H1 (cell line): ENCODE measurements around the gene CCDC33. TPM values are rescaled to one million over a fixed set of nuclear protein-coding genes. Genes with fewer than 3 reads are reported as not detected.

Experiments
- CTCF ChIA-PET: fragments of 300-600 bp; sonication (Branson Sonifier 250); formaldehyde crosslinking; loops from one replicate; lab custom pipeline; 2021; ENCODE audit not compliant: partially characterized antibody; lab: Charles Lee
- POLR2A ChIA-PET: fragments of 300-600 bp; sonication (Branson Sonifier 250); formaldehyde crosslinking; loops from one replicate; lab custom pipeline; 2021; ENCODE audit warnings: inconsistent platforms; ENCODE audit not compliant: partially characterized antibody; lab: Charles Lee
- DNase-seq, 2 experiments: peaks; one replicate each; pipeline versions ENCODE4 v3.0.0 to v3.0.0-alpha.2; 2010 to 2022; ENCODE audit warnings: low spot score in 2 of 2, low read depth in 1 of 2, mixed read lengths in 1 of 2
- FAIRE-seq: peaks from 2 replicates; lab custom pipeline; 2011; peaks lifted over from hg19 to GRCh38; lab: Jason Lieb, UNC
- H2AFZ ChIP-seq: 2 replicates; pipeline ENCODE4 v1.8.1; 2012; ENCODE audit warnings: low read length, inconsistent platforms
- H2AK5ac ChIP-seq: 2 replicates; pipeline ENCODE4 v1.6.1; 2013; ENCODE audit warnings: low read depth, low read length
- H2BK120ac ChIP-seq: replicated peaks from 2 replicates; pipeline ENCODE3; 2013; ENCODE audit warnings: low read depth, low read length, inconsistent platforms
- H2BK12ac ChIP-seq: 2 replicates; pipeline ENCODE4 v1.6.1; 2013; ENCODE audit warnings: low read depth, low read length
- H2BK15ac ChIP-seq: 2 replicates; pipeline ENCODE4 v1.6.1; 2013; ENCODE audit warnings: low read length
- H2BK20ac ChIP-seq: 2 replicates; pipeline ENCODE4 v1.6.1; 2013; ENCODE audit warnings: low read length
- H2BK5ac ChIP-seq: 2 replicates; pipeline ENCODE4 v1.6.1; 2013; ENCODE audit warnings: low read depth, low read length
- H3K14ac ChIP-seq: 2 replicates; pipeline ENCODE4 v1.6.1; 2013; ENCODE audit warnings: inconsistent platforms; ENCODE audit not compliant: insufficient read length
- H3K18ac ChIP-seq: 2 replicates; pipeline ENCODE4 v1.6.1; 2013; ENCODE audit warnings: low read length; ENCODE audit errors: extremely low read depth
- H3K23ac ChIP-seq: 2 replicates; pipeline ENCODE4 v1.6.1; 2013; ENCODE audit warnings: inconsistent platforms; ENCODE audit not compliant: insufficient read length
- H3K23me2 ChIP-seq: 2 replicates; pipeline ENCODE4 v1.6.1; 2013; ENCODE audit warnings: low read depth, low read length
- H3K27ac ChIP-seq: 2 replicates; pipeline ENCODE4 v1.6.1; 2011; ENCODE audit warnings: low read depth, low read length, inconsistent platforms
- H3K27me3 ChIP-seq, 4 experiments: replicated peaks in 1 of 4; 1 replicate in 1 of 4; 2 replicates in 3 of 4; pipeline versions ENCODE4 v1.6.1 to v1.8.1; 2011 to 2013; ENCODE audit warnings: low read length in 3 of 4, mild to moderate bottlenecking in 3 of 4, inconsistent platforms in 2 of 4, mixed read lengths in 2 of 4, moderate library complexity in 1 of 4; ENCODE audit not compliant: control insufficient read depth in 3 of 4, insufficient read depth in 3 of 4; ENCODE audit errors: extremely low read depth in 1 of 4
- H3K36me3 ChIP-seq, 4 experiments: 2 replicates each; pipeline versions ENCODE4 v1.6.1 to v1.8.1; 2011 to 2013; ENCODE audit warnings: mild to moderate bottlenecking in 4 of 4, low read length in 3 of 4, moderate library complexity in 2 of 4, control low read depth in 1 of 4, inconsistent platforms in 1 of 4; ENCODE audit not compliant: insufficient read depth in 4 of 4, control insufficient read depth in 2 of 4
- H3K4ac ChIP-seq: replicated peaks from 2 replicates; pipeline ENCODE3; 2013; ENCODE audit warnings: low read length, low read depth, mixed read lengths, inconsistent platforms; ENCODE audit not compliant: insufficient read length
- H3K4me1 ChIP-seq, 4 experiments: replicated peaks in 1 of 4; 1 replicate in 1 of 4; 2 replicates in 3 of 4; pipeline versions ENCODE4 v1.6.1 to v1.8.1; 2011 to 2013; ENCODE audit warnings: low read length in 3 of 4, inconsistent platforms in 2 of 4, mixed read lengths in 1 of 4; ENCODE audit not compliant: insufficient read depth in 4 of 4, control insufficient read depth in 3 of 4
- H3K4me2 ChIP-seq, 2 experiments: 2 replicates each; pipeline versions ENCODE4 v1.6.1 to v1.8.1; 2011 to 2013; ENCODE audit warnings: low read depth in 2 of 2, low read length in 2 of 2, control low read depth in 1 of 2, inconsistent platforms in 1 of 2, mild to moderate bottlenecking in 1 of 2; ENCODE audit not compliant: insufficient read depth in 1 of 2
- H3K4me3 ChIP-seq, 4 experiments: fragments of 200-600, 300-600 bp in 1 of 4; sonication (generic), shearing (Covaris generic), sonication (Bioruptor Twin) in 1 of 4; 2 replicates each; pipeline versions ENCODE4 v1.5.1 to v1.8.1; 2011 to 2016; ENCODE audit warnings: low read length in 4 of 4, low read depth in 3 of 4, control low read depth in 2 of 4, inconsistent platforms in 2 of 4, mild to moderate bottlenecking in 2 of 4, mixed read lengths in 1 of 4, moderate library complexity in 1 of 4; ENCODE audit not compliant: insufficient read depth in 2 of 4; ENCODE audit errors: extremely low read depth in 1 of 4
- H3K56ac ChIP-seq: replicated peaks from 2 replicates; pipeline ENCODE3; 2013; ENCODE audit warnings: low read depth, mild to moderate bottlenecking, mixed read lengths, low read length, inconsistent platforms; ENCODE audit not compliant: insufficient read length
- H3K79me1 ChIP-seq: 2 replicates; pipeline ENCODE4 v1.6.1; 2013; ENCODE audit warnings: low read depth, low read length, control low read depth
- H3K79me2 ChIP-seq, 2 experiments: 2 replicates each; pipeline versions ENCODE4 v1.6.1 to v1.8.1; 2012 to 2013; ENCODE audit warnings: low read length in 2 of 2, mild to moderate bottlenecking in 2 of 2, inconsistent platforms in 1 of 2; ENCODE audit not compliant: insufficient read depth in 2 of 2, control insufficient read depth in 1 of 2
- H3K9ac ChIP-seq, 4 experiments: replicated peaks in 1 of 4; 1 replicate in 1 of 4; 2 replicates in 3 of 4; pipeline versions ENCODE4 v1.6.1 to v1.8.1; 2011 to 2013; ENCODE audit warnings: low read depth in 3 of 4, low read length in 3 of 4, control low read depth in 2 of 4, mild to moderate bottlenecking in 2 of 4, moderate library complexity in 2 of 4, inconsistent platforms in 1 of 4; ENCODE audit errors: extremely low read depth in 1 of 4
- H3K9me3 ChIP-seq, 2 experiments: 2 replicates each; pipeline versions ENCODE4 v1.6.1 to v1.8.1; 2012 to 2013; ENCODE audit warnings: mild to moderate bottlenecking in 2 of 2, moderate library complexity in 2 of 2, control low read depth in 1 of 2, inconsistent platforms in 1 of 2, low read depth in 1 of 2, low read length in 1 of 2, mixed read lengths in 1 of 2; ENCODE audit not compliant: insufficient read depth in 2 of 2
- H4K20me1 ChIP-seq, 2 experiments: replicated peaks in 1 of 2; 2 replicates each; pipeline versions ENCODE3 to v1.8.1; 2011 to 2013; ENCODE audit warnings: inconsistent platforms in 2 of 2, low read length in 2 of 2, mild to moderate bottlenecking in 1 of 2; ENCODE audit not compliant: insufficient read depth in 2 of 2, control insufficient read depth in 1 of 2
- H4K5ac ChIP-seq: 2 replicates; pipeline ENCODE4 v1.6.1; 2013; ENCODE audit warnings: low read length, low read depth, mixed read lengths, inconsistent platforms; ENCODE audit not compliant: insufficient read length
- H4K8ac ChIP-seq: 2 replicates; pipeline ENCODE4 v1.8.0; 2013; ENCODE audit warnings: mild to moderate bottlenecking, moderate library complexity, low read length, inconsistent platforms; ENCODE audit not compliant: insufficient read depth; ENCODE audit errors: extremely low read depth
- H4K91ac ChIP-seq: replicated peaks from 2 replicates; pipeline ENCODE3; 2013; ENCODE audit warnings: low read length, mixed read lengths, inconsistent platforms; ENCODE audit not compliant: insufficient read length
- PHF8 ChIP-seq: fragments of 200-600 bp; sonication (generic); conservative IDR thresholded peaks from 2 replicates; pipeline ENCODE4 v1.7.1; 2012; ENCODE audit warnings: low read depth, mild to moderate bottlenecking, inconsistent platforms, low read length, moderate library complexity
- WGBS, 2 experiments: shearing (Covaris generic) in 1 of 2; methylation state at CpG; one replicate each; pipeline versions ENCODE4 v1.1.6 to v1.1.7; 2013 to 2015; ENCODE audit warnings: low lambda C conversion rate in 2 of 2, mixed read lengths in 2 of 2, inconsistent platforms in 1 of 2, low coverage in 1 of 2, missing lambda C conversion rate in 1 of 2; ENCODE audit not compliant: insufficient replicate concordance in 2 of 2, insufficient coverage in 1 of 2, insufficient read length in 1 of 2; ENCODE audit errors: extremely low coverage in 1 of 2, missing lambda C conversion rate in 1 of 2; 5-methylcytosine and 5-hydroxymethylcytosine counted together
- polyA plus RNA-seq, 7 experiments: library from polyadenylated mRNA; depleted of rRNA in 3 of 7; stranded (reverse) in 5 of 7; unstranded in 2 of 7; fragments of >200 nt in 5 of 7; fragments of 200-250 nt in 2 of 7; gene quantifications; 1 replicate in 5 of 7; 2 replicates in 1 of 7; 4 replicates in 1 of 7; pipeline versions ENCODE4 v1.2.1 to v1.2.3, GENCODE V29; 2011 to 2013; ENCODE audit warnings: missing spikeins in 2 of 7, mixed read lengths in 2 of 7
- total RNA-seq: library from RNA; stranded (reverse); fragmentation: NEBNext Ultra II Directional; extraction: Animal tissue kit (Norgen Biotek cat#: 25700); gene quantifications from 2 replicates; pipeline ENCODE4 v1.2.1, GENCODE V29; 2021

CCDC33 gene
- total and polyA plus RNA-seq, 2 of the 8 experiments (the other 6 are each of a cell fraction or from before 2014, with no cell fraction given), result 2.0 to 2.7 TPM

GRCh38 chr15:74313889-74314288 lies 77.8 kb downstream of the CCDC33 start:
- CTCF ChIA-PET, result interaction anchor here (1.0 to 15.2 kb wide), 13 partner anchors 10 to 333 kb away, joined by 3 to 353 read pairs (median 10); partner anchors contain the start of genes ISLR and ISLR2

More at GRCh38 chr15:74313889-74314288, 77.8 kb downstream of the CCDC33 start:
- FAIRE-seq, result no peak
- Histone ChIP-seq H3K79me1 (no peaks in the 10 kb centered on the region), H3K27me3 (peaks cover 0 to 7% (median under 1%) of the 10 kb centered on the region in 4 experiments; a peak in 4 of 7 replicates), H3K56ac (no peak overlapping the region), H3K36me3 (no peaks in the 10 kb centered on the region), H4K20me1 (no peaks in the 10 kb centered on the region), H2BK12ac (peak overlapping the region; percentile 80; the same call in 1 of the 2 replicates), H3K4me3 (no peak overlapping the region), H4K8ac (peak overlapping the region; percentile 64; the same call in 1 of the 2 replicates), H2BK15ac (0 out of 2 replicates have a peak overlapping the region, but pooled peaks have one; percentile 72), H3K9ac (no peak overlapping the region), H2BK20ac (no peak overlapping the region; the same call in none of the 2 replicates), H2AFZ (no peak overlapping the region), H3K9me3 (no peaks in the 10 kb centered on the region), H2BK120ac (no peak overlapping the region), H3K27ac (no peak overlapping the region), H3K4me2 (no peak overlapping the region), H3K14ac (no peak overlapping the region), H3K4me1 (peaks cover 0 to 33% (median 21%) of the 10 kb centered on the region in 4 experiments; a peak in 6 of 7 replicates), H3K23me2 (no peaks in the 10 kb centered on the region), H3K23ac (no peak overlapping the region), H4K91ac (peak overlapping the region; percentile 91), H2BK5ac (peak overlapping the region; percentile 66; the same call in 1 of the 2 replicates), H3K4ac (no peak overlapping the region), H3K79me2 (no peaks in the 10 kb centered on the region), H4K5ac (no peak overlapping the region), H2AK5ac (no peak overlapping the region; the same call in 1 of the 2 replicates), H3K18ac (peak overlapping the region; percentile 19; the same call in 1 of the 2 replicates)
- TF ChIP-seq PHF8, result no peak
- WGBS, 2 experiments, result 86% methylated on average over 7 of the region's 7 CpGs; no CpG with 5 or more reads in 1 of the 2 experiments
- DNase-seq, result no peak
- POLR2A ChIA-PET, result interaction anchor here (1.6 kb wide), 1 partner anchor 10 kb away, joined by 6 read pairs; no protein-coding TSS in a partner anchor
